ENCODE results near the gene SNAI1.
"Not testable (repeated sequence)": the region's sequence is repeated elsewhere in the genome, so short reads cannot be mapped to it uniquely, and the experiment has no call there.

SNAI1 gene

DNA sequence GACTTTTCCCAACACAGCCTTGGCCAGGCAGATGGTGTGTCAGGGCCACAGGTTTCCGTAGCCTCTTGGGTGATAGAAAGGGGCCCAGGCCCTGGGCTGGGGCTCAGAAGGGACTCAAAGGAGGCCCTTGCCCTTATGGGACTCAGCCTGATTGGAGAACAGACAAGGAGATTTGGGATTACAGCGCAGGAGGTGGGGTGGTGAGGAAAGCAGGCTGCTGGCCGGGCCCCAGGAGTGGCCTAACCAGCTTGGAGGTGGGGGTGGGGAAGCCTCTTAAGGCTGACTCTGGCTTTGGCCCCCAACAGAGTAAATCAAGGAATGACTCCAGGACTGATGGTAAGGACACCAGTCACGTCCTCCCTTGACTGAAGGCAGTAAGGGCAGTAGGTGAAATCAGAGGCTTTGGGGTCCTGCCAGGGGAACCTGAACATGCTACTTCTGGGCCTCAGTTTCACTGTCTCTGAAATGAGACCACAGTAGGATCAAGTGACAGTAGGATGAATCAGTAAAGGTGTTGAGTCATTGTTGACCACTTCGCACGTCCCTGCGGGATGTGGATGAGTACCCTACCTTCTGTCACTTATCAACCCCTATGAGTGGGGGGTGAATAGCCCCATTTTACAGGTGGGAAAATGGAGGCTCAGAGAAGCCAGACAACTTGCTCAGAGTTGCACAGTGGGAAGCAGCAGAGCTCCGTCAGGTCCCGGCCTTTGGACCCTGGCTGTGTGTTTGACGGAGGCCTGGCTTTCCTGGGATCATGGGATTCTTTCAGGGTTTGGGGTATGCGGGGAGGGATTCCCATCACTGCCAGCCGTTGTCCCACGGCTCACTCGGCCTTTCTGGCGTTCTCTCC is 4.5 kb downstream of the SNAI1 start:
- DNase-seq = no peak

DNA sequence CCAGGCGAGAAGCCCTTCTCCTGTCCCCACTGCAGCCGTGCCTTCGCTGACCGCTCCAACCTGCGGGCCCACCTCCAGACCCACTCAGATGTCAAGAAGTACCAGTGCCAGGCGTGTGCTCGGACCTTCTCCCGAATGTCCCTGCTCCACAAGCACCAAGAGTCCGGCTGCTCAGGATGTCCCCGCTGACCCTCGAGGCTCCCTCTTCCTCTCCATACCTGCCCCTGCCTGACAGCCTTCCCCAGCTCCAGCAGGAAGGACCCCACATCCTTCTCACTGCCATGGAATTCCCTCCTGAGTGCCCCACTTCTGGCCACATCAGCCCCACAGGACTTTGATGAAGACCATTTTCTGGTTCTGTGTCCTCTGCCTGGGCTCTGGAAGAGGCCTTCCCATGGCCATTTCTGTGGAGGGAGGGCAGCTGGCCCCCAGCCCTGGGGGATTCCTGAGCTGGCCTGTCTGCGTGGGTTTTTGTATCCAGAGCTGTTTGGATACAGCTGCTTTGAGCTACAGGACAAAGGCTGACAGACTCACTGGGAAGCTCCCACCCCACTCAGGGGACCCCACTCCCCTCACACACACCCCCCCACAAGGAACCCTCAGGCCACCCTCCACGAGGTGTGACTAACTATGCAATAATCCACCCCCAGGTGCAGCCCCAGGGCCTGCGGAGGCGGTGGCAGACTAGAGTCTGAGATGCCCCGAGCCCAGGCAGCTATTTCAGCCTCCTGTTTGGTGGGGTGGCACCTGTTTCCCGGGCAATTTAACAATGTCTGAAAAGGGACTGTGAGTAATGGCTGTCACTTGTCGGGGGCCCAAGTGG is 5.3 kb downstream of the SNAI1 start:
- no peak for DNase-seq

DNA sequence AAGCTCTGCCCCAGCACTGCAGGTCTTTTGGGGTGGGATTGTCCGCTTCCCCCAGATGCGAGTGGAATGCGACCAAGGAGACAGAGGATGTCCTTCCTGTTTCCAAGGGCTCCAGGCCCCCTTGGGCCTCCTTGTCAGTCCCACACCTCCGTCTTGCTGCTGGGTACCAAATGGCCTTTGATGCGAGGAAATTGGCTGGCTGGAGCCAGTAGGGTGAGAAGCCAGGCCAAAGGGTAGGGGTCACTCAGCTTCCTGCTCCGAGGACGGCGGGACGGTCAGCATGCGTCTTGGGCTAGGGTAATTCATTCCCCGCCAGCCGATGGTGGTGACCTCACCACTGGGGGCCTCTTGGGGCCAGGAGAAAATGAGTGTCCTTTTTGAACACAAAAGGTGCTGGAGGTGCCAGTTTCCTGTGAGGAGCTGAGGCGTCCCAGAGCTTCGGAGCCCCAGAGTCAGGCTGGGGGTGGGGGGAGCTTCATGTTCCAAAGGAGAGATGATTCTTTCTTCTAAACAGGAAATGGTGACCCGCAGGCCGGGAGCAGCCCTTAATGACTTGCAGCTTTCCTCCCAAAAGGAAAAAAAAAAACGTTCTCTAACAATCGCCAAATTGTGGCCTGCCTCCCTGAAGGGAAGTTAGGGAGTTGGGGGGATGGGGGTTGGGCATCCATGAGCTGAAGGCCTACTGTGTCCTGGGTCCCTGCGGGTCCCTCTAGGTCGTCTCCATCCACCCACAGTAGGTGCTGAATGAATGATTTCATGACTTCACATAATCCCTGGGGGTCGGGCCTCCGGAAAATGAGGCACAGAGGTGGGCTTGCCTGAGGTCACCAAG is 6.7 kb downstream of the SNAI1 start:
- no peak for DNase-seq

DNA sequence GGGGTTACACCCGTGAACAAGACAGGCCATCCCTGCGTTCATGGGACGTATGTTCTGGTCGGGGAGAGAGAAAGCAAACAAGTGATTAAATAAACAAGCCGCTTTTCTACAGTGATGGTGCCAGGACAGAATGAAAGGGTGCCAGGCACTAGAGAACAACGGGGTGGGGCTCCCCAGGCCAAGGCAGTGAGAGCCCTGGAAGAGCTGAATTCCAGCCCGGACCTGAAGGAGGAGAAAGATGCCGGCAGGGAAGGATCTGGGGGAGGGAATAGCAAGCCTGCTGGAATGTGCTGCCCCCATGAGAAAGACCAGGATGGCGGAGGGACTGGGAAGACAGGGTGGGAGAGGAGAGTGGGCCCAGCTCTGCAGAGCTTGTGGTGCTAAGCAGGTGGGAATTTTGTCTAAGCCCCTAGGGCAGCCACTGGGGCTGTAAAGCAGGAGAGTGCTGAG is 7.5 kb downstream of the SNAI1 start:
- no peak for DNase-seq

DNA sequence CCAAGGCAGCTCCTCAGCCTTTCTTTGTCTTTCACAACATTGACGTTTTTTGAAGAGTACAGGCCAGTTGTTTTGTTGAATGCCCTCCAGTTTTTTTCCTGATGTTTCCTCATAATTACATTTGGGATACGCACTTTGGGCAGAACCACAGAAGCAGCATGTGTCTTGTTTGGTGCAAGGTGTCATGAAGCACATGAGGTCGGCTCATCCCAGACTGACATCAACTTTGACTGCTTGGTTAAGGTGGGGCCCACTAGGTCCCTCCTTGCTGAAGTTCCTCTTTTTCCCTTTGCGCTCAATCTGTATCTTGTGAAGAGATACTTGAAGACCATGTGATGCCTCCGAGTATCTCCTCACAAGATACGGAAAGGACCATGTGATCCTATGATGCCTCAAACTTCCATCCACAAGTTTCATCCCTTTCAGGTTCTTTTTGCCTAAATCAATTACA is 10.5 kb downstream of the SNAI1 start:
- no peak for DNase-seq

DNA sequence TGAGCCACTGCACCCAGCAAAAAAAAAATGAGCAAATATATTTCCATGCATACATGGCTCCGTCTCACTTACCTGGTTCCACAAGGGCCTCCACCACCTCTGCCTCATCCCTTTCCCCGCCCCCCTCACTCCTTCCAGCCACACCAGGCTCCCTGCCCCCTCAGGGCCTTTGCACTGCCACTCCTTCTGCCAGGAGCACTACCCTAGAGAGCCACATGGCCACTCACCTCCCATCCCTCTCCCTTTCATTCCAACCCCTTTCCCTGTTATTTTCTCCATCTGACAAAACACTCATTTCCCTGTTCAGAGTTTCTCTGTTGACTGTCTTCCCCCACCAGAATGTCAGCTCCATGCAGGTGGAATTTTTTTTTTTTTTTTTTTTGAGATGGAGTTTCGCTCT is 12.8 kb downstream of the SNAI1 start:
- DNase-seq = no peak

DNA sequence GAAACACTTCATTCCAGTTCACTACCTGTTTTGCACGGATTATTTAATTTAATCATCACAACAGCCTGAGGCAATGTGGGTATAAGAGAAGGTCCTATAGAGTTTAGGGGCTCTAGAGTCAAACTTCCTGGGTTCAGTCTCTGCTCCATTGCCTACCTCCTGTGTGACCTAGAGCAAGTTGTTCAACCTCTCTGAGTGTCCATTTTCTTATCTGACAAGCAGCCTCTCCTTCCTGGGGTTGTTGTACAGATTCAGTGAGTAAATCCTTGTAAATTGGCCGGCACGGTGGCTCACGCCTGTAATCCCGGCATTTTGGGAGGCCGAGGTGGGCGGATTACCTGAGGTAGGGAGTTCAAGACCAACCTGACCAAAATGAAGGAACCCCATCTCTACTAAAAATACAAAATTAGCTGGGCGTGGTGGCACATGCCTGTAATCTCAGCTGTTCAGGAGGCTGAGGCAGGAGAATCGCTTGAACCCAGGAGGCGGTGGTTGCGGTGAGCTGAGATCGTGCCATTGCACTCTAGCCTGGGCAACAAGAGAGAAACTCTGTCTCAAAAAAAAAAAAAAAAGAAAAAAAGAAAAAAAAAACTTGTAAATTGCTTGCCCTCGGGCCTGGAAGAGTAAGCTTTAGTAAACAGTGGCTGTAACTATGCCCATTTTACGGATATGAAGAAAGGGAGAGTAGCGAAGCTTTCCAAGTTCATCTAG is 15.9 kb downstream of the SNAI1 start:
- not testable (repeated sequence) for DNase-seq

DNA sequence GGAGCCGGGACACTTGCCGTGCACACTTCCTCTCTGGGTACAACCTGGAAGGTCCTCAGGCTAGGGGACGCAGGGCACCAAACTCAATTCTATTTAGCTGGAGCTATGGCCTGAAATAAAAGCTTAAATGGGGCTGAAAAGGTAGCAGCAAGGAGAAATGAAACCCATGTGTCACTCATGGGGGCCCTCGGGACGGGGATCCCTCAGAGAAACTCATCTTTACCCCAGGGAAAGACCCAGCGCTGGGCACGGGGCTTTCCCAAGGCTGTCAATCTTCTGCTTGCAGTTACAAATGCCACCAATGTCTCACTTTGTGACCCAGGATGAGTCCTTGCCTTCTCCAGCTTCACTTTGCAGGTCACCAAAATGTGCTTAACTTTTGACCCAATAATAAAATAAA is 16.5 kb downstream of the SNAI1 start:
- no peak for DNase-seq

DNA sequence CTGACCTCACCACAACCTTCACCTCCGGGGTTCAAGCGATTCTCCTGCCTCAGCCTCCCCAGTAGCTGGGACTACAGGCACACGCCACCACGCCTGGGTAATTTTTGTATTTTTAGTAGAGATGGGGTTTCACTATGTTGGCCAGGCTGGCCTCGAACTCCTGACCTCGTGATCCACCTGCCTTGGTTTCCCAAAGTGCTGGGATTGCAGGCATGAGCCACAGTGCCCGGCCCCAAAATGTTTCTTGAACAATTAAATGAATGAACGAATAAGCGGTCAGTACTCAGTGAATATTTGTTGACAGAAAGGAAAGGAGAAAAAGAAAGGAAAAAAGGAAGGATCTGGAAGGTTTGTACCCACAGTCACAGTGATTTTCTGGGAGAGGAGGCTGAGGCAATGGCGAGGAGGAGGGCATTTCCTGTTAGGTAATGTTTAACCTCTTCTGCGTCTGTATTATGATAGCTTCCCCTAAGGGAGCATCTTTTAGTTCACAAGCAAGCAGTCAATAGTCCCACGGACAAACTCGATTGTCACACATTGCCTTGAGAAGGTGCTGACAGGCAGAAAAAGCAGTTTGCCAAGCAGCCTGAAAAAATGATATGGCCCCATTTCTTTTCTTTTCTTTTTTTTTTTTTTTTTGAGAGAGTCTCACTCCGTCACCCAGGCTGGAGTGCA is 17.9 kb downstream of the SNAI1 start:
- DNase-seq = not testable (repeated sequence)

DNA sequence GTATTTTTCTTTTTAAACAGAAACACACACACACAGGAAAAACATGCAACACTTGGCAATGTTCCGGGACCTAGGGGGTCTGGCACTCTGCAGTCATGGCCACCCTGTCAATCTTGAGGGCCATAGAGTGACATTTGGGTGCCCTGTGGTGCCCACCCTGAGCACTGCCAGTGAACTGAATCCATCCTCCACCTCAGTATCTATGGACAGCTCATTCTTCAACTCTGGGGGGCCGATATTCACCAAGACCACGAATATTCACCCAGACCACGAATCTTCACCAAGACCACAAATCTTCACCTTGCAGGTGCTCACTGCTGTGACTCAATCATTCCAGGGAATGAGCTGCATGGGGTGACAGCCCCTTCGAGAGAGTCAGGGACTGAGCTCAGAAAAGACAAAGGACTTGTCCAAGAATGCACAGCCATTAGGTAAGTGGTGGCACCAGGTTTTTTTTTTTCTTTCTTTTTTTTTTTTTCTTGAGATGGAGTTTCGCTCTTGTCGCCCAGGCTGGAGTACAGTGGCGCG is 19.1 kb downstream of the SNAI1 start:
- DNase-seq = no peak

DNA sequence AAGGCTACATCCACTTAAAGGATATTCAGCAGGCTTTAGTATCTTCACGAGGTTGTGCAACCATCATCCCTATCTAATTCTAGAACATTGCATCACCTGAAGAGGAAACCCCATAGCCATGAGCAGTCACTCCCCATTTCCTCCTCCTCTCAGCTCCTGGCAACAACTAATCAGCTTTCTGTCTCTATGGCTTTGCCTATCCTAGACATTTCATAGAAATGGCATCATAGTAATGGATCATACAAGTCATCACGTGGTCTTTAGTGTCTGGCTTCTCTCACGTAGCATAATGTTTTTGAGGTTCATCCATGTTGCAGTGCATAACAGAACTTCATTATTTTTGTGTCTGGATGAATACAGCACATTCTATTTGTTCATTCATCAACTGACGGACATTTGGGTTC is 20.5 kb downstream of the SNAI1 start:
- no peak for DNase-seq

DNA sequence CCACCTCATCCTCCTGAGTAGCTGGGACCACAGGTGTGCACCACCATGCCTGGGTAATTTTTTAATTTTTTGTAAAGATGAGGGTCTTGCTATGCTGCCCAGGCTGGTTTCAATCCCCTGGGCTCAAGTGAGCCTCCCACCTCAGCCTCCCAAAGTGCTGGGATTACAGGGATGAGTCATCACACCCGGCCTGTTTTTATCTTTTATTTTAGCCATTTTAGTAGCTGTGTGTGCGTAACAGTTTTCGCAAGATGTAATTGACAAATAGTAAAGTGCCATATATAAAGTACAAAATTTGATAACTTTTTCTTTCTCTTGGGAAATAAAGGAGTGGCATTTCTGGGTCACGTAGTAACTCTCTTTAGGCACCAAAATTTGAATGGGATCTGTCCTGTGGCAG is 21.4 kb downstream of the SNAI1 start:
- DNase-seq = no peak

DNA sequence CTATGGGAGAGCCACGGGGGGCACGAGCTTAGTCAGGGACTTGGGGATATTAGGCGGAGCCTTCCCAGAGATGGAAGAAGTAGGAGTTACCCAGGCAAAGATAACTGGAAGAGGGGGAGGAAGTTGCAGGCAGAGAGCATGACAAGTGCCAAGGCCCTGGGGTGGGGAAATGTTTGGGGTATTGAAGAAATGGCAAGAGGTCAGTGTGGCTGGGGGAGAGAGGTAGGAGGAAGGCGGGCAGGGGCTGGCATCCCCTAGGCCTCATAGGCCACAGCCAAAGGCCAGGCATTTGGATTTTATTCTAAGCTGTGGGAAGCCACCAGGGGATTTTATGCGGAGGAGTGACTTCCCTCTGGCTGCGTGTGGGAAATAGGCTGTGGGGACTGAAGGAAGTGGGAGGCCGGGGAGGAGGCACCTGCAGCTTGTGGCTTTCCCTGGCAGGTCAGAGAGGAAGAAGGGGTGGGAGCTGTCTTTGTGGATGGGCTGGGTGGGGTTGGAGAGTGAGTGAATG is 22.7 kb downstream of the SNAI1 start:
- no peak for DNase-seq

DNA sequence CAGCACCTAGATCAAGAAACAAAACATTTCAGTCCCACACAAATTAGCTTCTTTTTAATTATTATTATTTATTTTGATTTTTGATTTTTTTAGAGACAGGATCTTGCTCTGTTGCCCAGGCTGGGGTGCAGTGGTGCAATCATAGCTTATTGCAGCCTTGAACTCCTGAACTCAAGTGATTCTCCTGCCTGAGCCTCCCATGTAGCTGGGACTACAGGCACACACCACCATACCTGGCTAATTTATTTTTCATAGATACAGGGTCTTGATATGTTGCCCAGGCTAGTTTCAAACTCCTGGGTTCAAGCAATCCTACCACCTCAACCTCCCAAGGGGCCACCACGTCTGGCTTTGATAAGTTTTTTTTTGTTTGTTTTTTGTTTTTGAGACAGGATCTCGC is 24.6 kb downstream of the SNAI1 start:
- DNase-seq = no peak

DNA sequence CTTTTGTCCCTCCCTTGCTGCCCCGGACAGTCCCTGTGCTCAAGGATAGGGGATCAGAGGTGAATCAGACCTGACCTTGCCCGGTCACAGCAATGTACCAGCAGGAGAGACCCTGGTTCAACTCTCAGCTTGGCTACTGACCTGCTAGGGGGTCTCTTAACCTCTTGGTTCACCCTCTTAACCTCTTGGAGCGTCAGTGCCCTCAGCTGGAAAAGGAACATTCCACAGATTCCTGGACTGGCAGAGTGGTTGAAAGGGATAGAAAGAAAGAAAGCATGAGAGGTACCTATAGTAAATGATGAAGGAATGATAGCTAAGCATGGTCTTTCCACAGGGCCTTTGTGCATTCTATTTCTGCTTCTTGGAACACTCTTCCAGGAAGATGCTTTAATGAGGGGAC is 25.2 kb downstream of the SNAI1 start:
- DNase-seq = no peak

DNA sequence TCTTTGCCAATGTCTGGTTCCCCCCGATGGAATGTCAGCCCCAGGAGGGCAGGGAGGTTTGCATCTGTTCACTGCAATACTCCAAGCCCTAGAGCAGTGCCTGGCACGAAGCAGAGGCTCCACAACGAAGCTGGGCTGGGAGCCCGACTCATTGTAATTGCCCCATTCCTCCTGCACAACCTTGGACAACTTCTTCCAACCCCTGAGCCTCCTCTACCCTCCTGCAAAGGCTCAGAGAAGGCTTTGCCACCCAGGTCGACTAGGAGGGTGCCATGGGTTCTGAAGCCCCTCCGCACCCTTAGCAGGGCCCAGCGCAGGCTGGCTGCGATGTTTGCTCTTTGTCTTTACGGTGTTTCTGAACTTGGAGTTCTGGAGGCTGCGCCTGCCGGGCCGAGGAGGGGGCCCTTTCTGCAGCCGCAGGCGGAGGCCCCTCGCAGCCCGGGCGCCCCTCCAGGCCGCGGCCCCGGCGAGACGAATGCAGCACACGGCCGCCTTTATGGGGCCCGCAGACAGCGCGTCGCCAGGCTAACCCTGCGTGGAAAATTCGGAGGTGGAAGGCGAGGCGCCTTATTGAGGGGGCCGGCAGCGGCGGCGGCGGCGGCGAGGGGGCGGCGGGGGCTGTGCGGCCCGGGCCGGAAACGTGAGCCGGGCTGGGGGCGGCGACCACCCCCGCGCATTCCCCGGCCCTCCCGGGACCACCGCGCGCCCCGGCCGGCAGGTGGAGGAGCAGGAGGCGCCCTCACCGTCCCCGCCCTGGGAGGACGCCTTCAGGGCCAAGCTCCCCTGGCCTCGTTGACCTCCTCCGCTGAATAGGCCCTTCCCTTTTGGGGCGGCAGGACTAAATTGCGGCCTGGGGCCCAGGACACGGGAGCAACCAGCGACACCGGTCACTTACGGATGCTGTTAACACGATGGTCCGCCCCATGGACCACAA is 27.0 kb downstream of the SNAI1 start:
- no peak for DNase-seq

DNA sequence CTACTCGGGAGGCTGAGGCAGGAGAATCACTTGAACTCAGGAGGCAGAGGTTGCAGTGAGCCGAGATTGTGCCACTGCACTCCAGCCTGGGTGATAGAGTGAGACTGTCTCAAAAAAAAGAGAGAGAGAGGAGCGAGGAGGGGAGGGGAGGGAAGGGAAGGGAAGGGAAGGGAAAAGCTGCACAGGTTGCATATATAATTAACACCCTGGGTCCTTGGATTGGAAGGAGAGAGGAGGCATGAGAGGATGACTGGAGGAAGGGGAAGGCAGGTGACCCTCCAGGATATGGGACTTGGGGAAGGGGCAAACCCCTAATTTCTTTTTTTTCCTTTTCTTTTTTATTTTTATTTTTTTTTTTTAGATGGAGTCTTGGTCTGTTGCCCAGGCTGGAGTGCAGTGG is 28.8 kb downstream of the SNAI1 start:
- DNase-seq = not testable (repeated sequence)

DNA sequence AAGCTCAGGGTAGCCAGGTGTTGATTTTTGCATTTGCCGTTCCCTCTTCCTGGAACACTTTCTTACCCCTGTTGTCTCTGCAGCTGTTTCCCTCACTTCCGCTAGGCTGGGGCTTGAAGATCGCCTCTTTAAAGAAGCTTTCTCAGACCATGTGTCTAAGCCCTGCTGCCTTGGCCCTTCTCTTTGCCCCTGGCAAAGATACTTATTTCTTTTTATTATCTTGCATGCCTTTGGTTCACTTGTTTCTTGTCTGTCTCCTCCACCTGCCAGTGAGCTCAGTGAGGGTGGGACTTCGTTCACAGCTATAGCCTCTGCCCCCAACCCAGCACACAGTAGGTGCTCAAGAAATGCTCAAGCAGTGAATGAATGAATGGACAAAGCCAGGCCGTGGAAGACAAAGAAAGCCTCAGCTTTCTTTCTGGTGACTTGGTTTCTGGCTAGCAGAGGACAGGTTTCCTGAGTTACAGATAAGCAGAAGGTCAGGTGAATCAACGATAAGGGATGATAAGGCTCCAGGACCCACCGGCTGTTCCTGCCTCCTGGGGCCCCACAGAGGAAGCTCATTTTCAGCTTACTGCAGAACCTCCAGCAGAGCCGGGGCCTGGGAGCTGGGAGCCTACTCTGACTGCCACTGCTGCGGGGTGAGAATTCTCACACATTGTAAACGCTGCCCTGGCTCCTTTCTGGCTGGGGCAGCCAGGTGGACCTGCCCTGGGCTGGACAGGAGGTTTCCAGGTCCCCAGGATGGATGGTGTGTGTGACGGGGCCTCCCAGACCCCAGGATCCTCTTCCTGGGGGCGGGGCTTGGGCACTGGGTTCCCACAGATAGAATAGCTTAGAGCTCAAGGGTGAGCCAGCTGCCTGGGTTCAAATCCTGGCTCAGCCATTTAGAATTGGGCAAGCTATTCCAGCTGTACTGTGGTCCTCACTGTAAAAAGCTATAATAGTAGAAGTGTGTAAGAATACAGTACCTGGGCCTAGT is 29.8 kb downstream of the SNAI1 start:
- no peak for DNase-seq

DNA sequence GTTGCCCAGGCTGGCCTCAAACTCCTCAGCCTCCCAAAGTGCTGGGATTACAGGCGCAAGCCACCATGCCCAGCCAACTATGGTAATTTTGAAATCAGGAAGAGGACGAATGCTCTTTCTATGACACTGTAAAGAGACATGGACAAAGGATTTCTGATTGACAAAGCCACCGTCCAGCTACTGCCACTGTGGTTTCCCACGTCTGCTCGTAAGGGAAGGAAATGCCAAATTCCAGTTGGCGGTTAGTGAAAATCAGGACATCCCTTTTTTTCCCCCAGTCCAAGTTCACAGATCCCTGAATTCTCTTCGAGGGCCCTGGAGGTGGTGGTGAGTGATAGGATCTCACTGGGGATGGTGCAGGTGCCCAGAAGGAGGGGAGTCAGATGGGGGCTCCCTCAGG is 31.2 kb downstream of the SNAI1 start:
- DNase-seq = no peak

Data from NCI-H1694 treated with DMSO at 0.1 percent for 48 hours (cell line).